Measurements from ENCODE around the gene RAB6A.
A peak's percentile ranks its signal among the peaks of the same experiment; 100 is the strongest.
"Not testable (repeated sequence)": the region's sequence is repeated elsewhere in the genome, so short reads cannot be mapped to it uniquely, and the experiment has no call there.

RAB6A gene

DNA sequence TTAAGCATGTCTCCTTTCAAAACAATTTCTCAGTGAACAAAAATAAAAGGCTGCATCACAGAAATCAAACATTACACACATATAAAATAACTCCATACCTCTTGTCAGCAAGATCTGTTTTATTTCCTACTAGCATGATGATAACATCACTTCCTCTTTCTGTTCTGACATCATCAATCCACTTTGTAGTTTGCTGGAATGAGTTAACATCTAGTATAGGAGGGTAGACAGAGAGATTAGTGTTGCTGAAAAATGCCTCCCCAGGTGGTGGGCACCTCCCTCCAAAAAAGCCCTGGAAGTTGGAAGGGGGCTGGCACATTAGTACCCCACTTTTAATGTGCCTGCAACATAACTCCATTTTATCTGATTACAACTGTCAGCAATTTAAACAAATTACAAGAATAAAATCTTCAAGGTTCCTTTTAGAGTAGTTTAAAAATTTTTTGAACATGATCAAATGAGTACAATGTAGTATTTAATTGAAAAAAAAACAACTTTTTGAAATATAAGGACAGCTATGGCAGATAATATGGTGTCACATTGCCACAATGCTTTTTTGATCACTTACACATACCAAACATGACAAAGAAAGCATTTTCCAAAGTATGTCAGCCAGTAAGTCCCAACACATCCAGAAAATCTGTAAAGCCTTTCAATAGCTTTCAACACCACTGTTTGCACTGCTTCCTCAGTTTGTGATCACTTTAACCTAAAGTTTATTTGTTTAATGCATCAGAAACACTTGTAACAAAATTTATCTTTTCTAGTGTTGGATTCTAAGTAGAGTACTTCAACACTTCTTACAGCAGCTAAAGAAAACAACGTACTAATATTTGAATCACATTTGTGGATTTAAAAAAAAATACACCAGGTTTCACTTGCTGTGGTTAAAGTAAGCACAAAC is 44.5 kb downstream of the RAB6A start:
- no peak for DNase-seq

DNA sequence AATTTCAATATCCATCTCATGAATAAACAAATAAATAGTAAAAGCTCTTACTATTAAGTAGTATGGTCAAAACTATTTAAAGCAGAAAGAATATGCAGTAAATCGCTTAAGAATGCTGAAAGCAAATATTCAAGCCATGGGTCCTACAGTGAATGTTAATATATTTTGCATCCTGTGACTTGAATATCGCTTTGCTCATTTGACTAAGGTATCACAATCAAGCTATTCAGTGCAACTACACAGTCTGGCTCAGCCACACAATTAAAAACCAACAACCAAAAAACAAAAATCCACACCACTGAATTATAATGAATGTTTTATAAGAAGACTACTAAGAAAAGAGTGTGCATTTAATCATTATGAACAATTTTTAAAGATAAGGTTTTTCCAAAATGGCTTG is 45.3 kb downstream of the RAB6A start:
- DNase-seq, result no peak

DNA sequence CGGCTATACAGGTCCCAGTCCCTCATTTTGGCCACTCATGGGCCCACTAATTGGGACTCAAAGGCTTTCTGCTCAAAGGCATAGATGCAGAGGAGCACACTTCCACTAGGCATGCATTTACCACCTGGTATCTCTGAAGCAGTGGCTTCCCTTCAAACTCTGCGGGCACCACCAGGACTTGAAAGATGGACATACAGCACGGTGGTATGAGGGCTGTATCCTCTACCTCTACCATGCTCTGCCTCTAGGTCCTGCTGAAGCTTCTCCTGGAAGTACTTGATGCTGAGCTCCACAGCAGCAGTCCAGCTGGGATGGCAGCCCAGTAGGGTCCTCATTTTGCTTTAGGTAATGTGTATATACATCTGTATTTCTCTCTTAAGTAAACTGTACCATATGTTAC is 49.9 kb downstream of the RAB6A start:
- DNase-seq, result no peak

DNA sequence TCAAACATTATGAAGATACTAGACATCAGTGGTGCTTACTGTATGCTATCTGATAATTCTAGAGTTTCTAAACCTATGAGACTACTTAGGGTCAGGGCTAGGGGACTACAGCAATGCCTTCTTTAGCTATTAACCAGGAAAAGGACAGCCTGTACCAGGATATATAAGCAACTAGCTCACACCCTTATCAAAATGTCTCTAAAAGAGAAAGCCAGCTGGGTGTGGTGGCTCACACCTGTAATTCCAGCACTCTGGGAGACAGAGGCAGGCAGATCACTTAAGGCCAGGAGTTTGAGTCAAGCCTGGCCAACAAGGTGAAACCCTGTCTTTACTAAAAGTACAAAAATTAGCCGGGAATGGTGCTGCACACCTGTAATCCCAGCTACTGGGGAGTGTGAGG is 55.8 kb downstream of the RAB6A start:
- DNase-seq, result no peak

DNA sequence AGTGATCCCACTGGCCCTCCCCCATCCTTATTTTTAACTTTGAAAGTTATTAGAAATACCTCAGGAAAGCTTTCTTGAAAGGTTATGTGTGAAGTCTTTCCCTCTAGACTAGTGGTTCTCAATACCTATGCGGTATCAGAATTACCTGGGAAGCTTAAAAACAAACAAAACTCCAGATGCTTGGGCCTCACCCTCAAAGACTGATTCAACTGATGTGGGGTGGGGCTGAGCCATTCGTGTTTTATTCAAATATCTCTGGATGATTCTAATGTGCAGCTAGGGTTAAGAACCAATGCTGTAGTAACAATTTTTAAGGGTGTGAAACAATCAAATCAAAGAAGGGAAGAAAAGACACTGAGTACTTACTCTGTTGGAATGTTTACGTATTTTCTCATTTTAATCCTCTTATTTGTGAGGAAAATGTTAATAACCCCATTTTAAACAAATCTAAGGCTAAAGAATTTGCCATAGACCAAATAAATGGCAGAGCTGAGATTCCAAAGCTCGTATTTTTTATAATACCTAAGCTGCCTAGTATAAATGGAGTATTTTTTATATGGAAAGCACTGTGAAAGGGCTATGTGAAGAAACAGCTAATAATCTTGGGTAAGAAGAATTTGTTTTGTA is 66.9 kb downstream of the RAB6A start:
- DNase-seq, result no peak

DNA sequence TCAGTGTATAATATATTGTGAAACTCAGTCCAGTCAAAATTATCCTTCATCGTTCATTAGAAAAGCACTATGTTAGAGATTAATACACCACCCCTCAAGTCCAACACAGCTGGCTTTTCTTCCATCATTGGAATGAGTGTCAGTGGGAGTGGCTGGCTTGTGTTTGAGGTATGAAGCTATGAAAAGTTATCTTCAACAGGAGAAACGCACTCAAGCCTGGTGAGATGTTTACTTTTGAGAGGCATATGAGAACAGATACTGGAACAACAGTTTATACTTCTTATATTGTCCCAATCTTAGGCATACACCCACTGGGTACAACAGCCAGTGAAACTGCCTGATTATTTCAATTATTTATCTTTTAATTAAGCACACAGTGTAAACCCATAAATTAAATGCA is 80.2 kb downstream of the RAB6A start:
- DNase-seq, result no peak

DNA sequence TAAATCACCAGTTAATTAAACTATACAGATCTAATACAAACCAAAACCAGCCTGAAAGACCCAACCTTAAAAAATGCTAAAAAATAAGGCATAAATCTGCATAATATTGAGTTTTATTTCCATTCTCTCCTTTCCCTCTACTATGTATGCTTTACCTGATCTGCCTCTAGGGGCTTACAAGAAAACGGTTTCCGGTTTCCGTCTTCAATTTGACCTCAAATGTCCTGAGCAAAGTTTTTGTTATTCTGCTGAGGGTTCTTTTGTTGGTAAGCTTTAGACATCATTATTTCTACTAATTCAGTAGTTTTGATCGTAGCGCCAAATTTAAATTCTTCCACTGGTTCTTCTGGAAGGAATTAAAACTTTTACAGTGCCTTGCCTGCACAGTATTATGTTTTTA is 84.3 kb downstream of the RAB6A start:
- DNase-seq, result not testable (repeated sequence)

DNA sequence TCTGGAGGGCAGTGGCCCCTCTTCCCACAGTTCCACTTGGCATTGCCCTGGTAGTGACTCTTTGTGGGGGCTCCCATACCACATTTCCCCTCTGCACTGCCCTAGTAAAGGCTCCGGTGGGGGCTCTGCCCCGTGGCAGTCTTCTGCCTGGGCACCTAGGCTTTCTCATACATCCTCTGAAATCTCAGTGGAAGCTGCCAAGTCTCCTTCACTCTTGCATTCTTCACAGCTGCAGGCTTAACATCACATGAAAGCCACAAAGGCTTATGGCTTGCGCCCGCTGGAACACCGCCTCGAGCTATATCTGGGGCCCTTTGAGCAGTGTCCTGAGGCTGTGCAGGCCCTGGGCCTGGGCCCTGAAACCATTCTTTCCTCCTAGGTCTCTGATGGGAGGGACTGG is 89.2 kb downstream of the RAB6A start:
- no peak for DNase-seq

DNA sequence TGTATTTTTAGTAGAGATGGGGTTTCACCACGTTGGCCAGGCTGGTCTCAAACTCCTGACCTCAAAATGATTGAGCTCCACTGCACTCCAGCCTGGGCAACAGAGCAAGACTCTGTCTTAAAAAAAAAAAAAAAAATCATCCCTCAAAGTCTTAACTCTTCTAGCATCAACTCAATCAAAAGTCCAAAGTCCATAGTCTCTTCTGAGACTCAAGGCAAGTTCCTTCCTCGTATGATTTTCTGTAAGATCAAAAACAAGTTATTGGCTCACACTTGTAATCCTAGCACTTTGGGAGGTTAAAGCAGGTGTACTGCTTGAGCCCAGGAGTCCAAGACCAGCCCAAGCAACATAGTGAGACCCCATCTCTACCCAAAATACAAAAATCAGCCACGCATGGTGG is 90.1 kb downstream of the RAB6A start:
- DNase-seq, result no peak

DNA sequence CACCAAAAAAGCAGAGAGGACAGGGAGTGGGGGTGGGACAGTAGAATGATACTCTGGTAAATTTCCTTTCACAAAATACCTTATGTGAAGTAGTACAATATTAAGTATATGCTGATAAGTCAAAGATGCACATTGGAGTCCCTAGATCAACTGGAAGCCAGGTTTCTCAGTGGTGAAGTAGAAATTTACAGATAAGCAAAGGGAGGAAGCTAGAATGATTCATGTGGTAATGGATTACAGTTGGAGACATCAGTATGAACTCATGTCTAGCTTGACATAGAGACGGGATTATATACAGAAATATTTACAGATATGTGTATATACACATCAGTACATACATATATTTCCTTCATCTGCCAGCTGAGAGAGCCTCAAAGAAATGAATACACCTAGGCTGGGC is 93.0 kb downstream of the RAB6A start:
- no peak for DNase-seq

DNA sequence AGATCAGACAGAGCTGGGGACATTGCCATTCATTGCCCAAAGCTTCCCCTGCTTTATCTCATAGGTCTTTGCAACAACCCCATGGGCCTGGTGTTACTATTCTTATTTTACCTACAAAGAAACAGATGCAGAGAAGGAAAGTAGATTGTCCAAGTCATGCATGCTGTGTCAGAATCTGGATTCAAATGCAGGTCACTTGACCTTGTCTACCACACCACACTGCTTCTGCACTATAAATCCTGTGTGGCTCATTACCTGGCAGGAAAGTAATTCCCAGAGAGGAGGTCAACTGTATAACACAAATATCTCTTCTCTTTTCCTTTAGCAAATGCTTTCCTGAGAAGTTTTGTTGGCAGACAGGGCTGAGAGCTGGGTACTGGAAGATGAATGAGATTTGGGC is 96.0 kb downstream of the RAB6A start:
- DNase-seq, result no peak

DNA sequence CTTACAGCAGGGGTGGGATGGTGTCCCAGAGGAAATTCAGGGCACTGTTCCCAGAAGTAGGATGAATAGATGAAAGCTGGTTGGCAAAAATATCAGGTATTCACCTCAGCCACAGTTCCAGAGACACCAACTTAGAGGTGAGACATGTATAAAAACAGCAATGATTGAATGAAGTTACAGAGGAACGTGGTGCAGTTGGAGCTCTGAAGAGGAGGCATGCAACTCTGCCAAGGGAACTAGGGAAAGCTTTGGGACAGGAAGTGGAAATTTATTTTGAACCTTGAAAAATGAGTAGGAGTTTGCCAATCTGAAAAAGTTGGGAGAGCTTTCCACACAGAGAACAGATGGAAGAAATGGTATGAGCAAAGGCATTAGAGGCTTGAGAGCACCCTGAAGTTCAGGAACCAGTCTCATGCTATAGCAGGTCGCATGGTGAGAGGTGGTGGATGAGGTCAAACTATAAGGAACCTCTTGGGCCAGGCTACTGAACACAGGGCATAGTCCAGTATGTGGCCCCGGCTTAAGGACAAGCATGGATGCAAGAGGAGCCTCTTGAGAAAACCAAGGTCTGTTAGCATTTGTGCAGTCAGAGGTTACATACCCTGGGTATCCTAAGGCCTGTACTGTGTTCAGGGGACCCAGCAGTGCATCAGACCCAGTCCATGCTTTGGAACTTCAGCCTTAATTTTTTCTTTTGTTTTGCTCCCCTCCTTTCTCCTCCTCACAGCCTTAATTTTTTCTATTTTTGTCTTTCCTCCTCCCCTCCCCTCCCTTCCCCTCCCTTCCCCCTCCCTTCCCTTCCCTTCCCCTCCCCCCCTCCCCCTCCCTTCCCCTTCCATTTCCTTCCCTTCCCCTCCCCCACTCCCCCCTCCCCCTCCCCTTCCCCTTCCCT is 97.0 kb downstream of the RAB6A start:
- DNase-seq, result no peak

DNA sequence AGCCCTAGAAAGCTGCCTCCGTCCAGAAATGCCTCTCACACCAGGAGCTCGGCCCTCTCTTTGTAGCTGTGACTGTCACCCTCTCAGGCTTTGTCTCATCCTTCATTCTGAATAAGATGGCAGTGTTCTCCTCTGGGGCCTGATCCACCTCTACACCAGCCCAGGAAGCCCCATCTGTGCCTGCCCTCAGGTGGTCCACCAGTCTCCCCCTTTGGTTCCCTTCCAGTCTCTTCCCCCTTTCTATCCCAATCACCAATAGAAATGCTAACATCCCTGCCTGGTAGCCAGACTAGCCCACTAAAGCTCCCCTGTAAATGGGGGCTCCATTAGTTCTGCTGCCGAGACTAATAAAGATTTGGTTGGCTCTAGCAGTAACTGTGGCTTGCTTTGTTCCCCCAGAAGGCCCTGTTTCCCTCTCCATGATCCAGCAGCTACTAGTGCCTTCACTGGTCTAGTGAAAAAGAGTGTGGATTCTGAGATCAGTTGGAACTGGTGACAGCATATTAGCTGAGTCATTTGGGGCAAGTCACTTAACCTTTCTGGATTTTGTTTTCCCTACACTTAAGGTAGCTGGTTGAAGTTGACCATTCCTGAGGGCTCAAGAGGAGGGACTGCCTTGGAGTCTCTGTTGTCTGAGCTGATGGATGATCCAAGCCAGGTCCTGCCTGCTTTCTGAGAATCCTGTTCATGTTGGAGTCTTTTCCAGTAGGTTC is 98.3 kb downstream of the RAB6A start:
- DNase-seq, result no peak

DNA sequence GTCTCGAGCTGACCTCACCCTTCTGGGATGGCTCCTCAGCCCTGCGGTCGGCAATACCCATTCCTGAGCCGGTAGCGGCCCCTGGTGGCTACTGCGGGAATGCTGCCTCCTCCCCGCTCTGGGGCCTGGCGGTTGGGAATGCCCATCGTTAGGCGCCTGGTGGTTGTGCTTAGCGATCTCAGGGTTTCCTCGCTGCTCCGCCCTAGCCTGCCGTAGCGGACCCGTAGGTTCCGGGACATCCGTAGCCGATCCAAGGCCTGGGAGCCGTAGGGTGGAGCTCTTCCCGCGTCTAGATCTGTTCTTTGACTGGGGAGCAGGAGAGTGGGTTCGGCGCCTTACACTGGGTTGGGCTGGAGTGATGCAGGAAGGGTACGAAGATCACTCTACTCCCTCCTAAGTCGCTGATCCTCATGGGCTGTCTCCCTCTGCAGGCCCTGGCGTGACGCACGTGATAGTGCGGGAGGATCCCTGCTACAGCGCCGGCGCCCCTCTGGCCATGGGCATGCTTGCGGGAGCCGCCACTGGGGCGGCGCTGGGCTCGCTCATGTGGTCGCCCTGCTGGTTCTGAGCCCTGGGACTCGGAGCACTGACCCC is 99.7 kb downstream of the RAB6A start:
- peak; percentile 23 for DNase-seq

DNA sequence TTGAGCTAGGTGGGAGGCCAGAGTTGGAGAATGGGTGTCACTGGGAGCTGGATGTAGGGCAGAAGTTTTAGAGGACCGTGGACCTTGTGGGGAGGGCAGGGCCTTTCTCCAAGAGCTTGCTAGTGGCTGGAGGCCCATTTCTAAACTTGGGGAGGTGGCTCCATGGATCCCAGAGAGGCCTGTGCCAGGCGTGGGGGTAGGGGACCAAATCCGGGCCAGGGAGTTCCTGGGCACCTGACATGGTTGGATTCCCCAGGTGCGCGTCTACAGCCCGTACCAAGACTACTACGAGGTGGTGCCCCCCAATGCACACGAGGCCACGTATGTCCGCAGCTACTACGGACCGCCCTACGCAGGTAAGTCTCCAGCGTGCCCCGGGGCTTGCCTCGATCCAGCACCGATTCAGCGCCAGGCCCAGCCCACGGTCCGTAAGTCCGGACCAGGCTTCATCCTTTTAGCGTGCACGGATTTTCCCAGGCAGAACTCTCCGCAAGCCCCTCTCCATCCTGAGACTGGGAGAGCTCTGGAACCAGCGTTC is 100.3 kb downstream of the RAB6A start:
- no peak for DNase-seq

DNA sequence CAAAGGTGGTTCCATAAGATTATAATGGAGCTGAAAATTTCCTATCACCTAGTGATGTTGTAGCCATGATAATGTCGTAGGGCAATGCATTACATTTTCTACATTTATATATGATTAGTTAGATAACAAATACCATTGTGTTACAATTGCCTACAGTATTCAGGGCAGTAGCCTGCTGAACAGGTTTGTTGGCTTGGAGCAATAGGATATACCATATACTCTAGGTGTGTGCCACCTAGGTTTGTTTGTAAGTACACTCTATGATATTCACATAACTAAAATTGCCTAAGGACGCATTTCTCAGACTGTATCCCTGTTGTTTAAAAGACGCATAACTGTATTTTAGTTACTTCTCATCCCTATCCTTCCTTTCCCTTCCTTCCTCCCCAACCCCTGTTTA is 100.9 kb downstream of the RAB6A start:
- DNase-seq, result no peak

DNA sequence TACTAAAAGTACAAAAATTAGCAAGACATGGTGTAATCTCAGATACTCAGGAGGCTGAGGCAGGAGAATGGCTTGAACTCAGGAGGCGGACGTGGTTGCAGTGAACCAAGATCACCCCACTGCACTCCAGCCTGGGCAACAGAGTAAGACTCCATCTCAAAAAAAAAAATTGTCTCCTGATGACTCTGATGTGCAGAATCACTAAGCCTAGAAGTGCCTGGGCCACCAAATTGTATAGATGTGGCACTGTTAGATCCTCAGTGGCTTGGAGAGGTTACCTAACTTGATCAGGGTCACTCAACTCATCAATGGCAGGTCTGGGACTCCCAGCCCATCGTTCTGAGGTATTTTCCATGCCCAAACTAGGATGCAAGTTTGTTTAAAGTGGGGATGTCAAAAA is 103.9 kb downstream of the RAB6A start:
- no peak for DNase-seq

DNA sequence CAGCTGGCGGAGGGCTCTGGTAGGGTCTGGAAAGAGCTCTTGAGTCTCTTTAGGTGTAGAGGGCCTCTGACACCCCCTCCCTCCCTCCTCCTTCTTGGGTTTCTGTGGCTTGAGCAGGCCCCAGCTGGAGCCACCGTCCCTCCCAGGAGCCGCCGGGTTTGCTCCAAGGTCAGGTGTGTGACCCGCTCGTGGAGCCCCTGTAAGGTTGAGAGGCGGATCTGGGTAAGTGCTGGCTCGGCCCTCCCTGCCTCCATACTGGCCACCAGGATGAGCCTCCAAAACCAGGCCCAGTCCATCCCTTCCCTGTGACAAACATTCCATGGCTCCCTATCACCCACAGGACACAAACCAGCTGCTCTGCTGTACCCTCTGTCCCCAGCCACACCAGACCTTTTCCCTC is 105.2 kb downstream of the RAB6A start:
- no peak for DNase-seq

DNA sequence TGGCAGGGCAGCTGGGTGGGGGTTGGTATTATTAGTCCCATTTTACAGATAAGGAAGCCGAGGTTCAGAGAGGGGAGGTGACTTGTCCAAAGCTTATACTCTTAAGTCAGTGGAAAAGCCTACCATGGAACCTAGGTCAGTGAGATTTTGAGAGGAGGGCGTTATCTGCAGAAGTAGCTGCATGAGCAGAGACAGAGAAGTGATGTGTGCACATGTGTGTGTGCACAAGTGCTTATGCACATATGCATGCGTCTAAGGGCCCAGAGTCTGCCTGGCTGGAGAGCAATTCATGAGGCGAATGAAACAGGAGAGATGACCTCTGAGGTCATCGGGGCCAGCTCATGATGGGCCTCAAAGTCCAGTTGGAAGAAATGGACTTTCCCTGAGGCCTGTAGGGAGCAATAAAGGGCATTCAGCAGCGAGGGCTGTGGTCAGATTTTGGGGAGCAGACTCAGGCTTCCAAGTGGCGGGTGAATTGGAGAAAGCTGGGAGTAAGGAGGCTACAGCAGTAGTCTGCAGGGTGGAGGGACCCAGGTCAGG is 106.3 kb downstream of the RAB6A start:
- no peak for DNase-seq

DNA sequence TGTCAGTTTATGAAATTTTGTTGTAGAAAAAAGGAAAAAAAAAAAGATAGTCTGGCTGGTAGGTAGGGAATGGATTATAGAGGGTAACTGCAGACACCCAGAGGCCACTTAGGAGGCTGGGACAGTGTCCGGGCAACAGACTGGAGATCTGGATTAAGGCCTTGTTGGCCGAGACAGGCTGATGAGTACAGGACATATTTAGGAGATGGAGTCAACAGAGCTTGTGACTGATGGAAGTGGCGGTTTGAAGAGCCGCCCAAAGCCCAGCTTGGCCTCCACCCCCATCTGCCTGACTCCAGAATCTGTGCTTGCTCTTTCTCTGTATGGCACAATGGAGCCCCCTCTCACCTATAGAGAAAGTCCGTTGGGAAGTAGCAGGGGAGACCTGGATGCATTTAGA is 106.9 kb downstream of the RAB6A start:
- no peak for DNase-seq

DNA sequence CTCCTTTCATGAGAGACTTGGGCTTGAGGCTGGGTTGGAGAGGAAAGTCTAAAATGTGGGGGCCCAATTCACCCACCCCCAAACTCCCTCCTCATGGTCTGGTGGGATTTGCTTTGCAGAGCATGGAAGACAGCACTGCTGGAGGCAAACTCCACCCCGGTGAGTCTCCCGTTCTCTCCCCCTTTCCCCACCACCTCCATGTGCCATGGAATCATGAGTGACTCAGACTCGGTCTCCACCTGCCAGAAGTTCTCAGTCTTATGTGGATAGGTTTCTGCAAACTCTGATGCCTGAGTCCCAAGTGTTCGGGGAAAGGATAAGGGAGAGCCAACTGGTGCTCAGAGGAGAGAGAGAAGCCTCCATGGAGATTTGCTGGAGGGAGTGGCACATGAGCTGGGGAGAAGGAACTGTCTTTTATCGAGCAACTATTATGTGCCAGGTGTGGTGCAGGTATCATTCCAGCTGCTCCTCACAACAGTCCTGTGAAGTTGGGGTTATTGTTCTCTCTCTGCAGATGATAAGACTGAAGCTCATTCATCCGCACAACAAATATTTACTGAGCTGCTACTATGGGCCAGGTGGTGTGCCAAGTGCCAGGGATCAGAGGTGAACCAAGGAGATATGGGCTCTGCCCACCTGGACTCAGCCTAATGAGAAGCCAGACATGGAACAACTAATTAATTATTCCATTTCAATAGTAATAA is 107.9 kb downstream of the RAB6A start:
- no peak for DNase-seq

All from NCI-H524 treated with DMSO at 0.1 percent for 48 hours (cell line).